Nephron (organoid): Measurements from ENCODE around the gene ACOXL.

Experiments used
- H3K27ac Mint-ChIP-seq, 3 experiments: 2 replicates each; pipeline ENCODE4 v1.8.0; 2020; ENCODE audit warnings: mixed read lengths in 3 of 3, mild to moderate bottlenecking in 2 of 3, moderate library complexity in 1 of 3
- H3K27me3 Mint-ChIP-seq: 2 replicates; pipeline ENCODE4 v1.8.0; 2021; ENCODE audit warnings: low read depth, mild to moderate bottlenecking, moderate library complexity, mixed read lengths
- H3K36me3 Mint-ChIP-seq: 2 replicates; pipeline ENCODE4 v1.8.0; 2020; ENCODE audit warnings: low read depth, mixed read lengths
- H3K4me1 Mint-ChIP-seq: 2 replicates; pipeline ENCODE4 v1.8.0; 2020; ENCODE audit warnings: mixed read lengths
- H3K4me3 Mint-ChIP-seq, 3 experiments: 2 replicates each; pipeline ENCODE4 v1.8.0; 2020; ENCODE audit warnings: mild to moderate bottlenecking in 3 of 3, mixed read lengths in 3 of 3, moderate library complexity in 2 of 3
- H3K9me3 Mint-ChIP-seq: 2 replicates; pipeline ENCODE4 v1.8.0; 2020; ENCODE audit warnings: mixed read lengths
- CTCF ChIP-seq, 3 experiments: fragments of 200-600 bp; sonication (generic); IDR thresholded peaks; one replicate each; pipeline ENCODE4 v1.5.0; 2021; ENCODE audit warnings: antibody characterized with exemption in 3 of 3; ENCODE audit not compliant: unreplicated experiment in 3 of 3

The ACOXL gene

DNA sequence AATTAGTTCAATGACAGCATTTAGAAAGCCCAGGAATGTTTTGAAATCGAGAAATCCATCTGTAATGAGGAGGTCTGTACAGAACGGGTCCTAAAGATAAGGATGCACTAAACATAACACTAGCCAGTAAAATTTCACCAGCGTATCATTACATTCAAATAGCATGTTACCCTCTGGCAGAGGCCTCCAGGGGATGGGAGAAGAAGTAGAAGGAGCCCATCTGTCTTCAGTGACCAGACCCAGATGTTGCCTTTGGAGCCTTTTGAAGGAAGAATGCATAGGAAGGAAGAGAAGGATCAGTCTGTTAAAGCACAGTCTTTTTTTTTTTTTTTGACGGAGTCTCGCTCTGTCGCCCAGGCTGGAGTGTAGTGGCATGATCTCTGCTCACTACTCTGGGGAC, 302.2 kb downstream of the ACOXL start:
- peak overlapping the region; percentile 26 to 66 (median 64) for H3K27ac Mint-ChIP-seq
- no peak overlapping the region for H3K4me3 Mint-ChIP-seq
- no peaks in the 10 kb centered on the region for H3K27me3 Mint-ChIP-seq
- TF ChIP-seq CTCF (IDR thresholded peaks at IDR 0.05; ENCODE audit: unreplicated experiment in 3 of 3) = no peak
- peaks cover 57% of the 10 kb centered on the region for H3K4me1 Mint-ChIP-seq
- no peaks in the 10 kb centered on the region for H3K9me3 Mint-ChIP-seq
- no peaks in the 10 kb centered on the region for H3K36me3 Mint-ChIP-seq

DNA sequence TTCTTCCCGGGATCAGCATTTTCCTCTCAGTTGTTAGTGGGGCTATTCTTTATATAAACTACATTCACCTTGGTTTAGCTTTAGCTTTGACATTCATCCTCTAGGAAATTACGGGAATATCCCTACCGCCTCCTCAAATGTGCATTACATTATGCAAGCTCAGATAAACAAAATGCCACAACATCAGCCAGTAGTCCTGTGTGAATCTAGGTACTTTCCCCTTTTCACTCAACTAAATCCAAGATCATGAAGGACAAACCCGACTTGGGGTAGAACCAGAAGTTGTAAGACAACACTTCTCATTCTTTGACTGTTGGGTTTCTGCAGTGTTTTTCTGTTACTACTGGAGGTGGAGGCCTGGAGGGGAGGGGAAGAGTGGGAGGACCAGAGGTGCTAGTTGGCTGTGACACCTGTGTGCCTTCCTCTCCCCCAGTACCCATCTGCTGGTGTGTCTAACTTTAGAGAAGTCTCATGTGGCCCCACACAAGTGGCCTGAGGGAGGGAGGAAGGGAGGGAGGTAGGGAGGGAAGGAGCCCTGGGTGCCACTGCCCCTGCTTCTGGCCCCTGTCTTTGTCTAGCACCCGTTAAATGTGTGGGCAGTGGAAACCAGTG, 303.6 kb downstream of the ACOXL start:
- no peak overlapping the region for H3K4me3 Mint-ChIP-seq

DNA sequence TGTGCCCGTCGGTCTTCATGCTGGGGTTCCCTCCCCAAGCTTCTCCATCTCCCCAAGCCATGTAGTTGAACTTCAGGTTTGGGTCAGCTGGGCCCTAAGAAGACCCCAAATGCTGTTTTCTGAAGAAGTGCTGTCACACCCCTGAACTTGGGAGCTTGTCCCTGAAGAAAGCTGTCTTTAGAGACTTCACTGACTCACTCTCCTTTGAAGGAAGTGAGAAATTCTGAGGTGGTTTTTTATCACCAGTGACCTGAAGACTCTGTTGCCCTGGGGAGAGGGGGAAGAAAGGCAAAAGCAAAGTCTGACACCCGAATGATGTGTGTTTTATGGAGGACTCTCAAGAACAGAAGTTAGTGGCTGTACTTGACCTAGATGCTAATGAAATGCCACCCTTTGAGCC, 304.8 kb downstream of the ACOXL start:
- no peak for TF ChIP-seq CTCF (IDR thresholded peaks at IDR 0.05; ENCODE audit: unreplicated experiment in 3 of 3)
- no peaks in the 10 kb centered on the region for H3K9me3 Mint-ChIP-seq
- peaks cover 6% of the 10 kb centered on the region for H3K27me3 Mint-ChIP-seq
- H3K4me3 Mint-ChIP-seq = no peak overlapping the region
- no peak overlapping the region for H3K27ac Mint-ChIP-seq
- H3K36me3 Mint-ChIP-seq = no peaks in the 10 kb centered on the region
- peaks cover 47% of the 10 kb centered on the region for H3K4me1 Mint-ChIP-seq

More for the DNA sequence above, 303.6 kb downstream of the ACOXL start:
- H3K27ac Mint-ChIP-seq = no peak overlapping the region
- no peak for TF ChIP-seq CTCF (IDR thresholded peaks at IDR 0.05; ENCODE audit: unreplicated experiment in 3 of 3)
- no peaks in the 10 kb centered on the region for H3K9me3 Mint-ChIP-seq
- H3K36me3 Mint-ChIP-seq = no peaks in the 10 kb centered on the region
- peaks cover 55% of the 10 kb centered on the region for H3K4me1 Mint-ChIP-seq
- H3K27me3 Mint-ChIP-seq = no peaks in the 10 kb centered on the region

DNA sequence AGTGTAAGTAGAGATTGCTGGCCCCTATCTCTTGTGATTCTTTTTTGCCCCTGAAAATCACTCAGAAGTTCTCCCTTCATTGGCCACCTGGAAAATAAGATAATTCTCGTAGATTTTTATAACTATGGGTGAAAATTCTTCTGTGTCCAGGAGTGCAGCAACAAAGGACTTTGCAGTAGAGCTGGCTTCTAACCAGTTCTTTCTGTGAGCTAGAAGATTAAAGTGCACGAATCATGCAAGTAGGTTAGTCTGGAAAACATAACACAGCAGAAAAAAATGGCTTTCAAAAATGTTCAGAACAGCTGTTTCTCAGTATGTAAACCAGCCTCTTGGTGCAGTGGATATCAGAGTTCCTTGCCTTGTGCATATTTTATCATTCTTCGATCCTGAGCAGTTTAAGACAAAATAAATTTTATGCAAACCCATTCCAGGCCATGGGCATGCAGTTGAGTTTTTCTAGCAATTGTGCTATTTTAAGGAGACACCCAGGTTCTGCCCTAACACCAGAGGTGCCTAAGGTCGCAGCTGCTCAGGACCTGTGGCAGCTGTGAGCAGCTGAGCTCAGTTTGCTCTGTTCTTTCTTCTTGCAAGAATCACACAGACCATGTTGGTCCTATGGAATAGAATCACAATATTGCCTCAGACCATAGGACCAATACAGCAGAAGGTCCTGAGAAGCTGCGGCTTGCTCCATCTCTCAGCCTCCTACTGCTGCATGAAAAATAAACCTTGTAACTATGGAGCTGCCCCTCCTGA, 307.4 kb downstream of the ACOXL start:
- TF ChIP-seq CTCF (IDR thresholded peaks at IDR 0.05; ENCODE audit: unreplicated experiment in 3 of 3) = no peak
- no peak overlapping the region for H3K4me3 Mint-ChIP-seq
- peaks cover 41% of the 10 kb centered on the region for H3K4me1 Mint-ChIP-seq
- peak overlapping the region; percentile 2 to 32 (median 22) for H3K27ac Mint-ChIP-seq
- peaks cover 12% of the 10 kb centered on the region for H3K27me3 Mint-ChIP-seq
- no peaks in the 10 kb centered on the region for H3K36me3 Mint-ChIP-seq
- H3K9me3 Mint-ChIP-seq = no peaks in the 10 kb centered on the region

DNA sequence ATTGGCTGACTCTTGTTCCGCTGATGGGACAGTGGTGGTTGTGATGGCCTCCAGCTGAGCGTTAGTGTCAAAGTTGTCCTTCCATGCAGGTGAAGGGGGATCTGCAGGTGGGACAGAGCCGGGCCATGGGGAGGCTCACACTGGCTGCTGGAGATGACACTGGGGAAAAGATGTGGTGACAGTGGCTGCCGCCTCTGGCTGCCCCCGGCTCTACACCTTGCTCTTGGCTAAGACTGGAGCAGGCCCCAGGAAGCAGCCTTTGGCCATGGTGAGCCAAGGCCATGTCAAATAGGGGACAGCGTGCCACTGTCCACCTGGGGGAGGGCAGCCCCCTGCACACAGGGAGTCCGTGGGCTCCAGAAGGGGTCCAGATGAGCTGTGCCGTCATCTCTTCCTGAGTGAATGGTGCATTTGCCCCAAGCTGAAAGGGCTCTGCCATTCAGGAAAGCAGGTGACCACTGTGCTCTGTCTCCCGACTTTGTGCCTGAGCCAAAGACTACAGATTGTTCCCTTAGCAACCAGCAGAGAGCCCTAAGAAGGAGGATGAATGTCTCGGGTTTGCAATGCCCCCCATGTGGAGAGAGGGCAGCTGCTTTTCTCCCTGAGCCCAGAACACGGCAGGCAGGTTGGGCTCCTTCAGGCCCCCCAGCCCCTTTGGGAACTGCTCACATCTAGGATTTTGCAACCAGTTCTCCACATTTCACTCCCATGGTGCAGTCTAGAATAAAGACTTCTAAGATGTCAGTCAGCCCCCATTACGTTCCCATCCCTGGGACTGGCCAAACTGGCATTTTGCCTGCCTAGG, 309.2 kb downstream of the ACOXL start:
- Mint-ChIP-seq H3K4me3 (no peak overlapping the region), H3K9me3 (no peaks in the 10 kb centered on the region), H3K27ac (no peak overlapping the region), H3K36me3 (no peaks in the 10 kb centered on the region), H3K4me1 (peaks cover 39% of the 10 kb centered on the region), H3K27me3 (peaks cover 12% of the 10 kb centered on the region)
- TF ChIP-seq CTCF (IDR thresholded peaks at IDR 0.05; ENCODE audit: unreplicated experiment in 3 of 3) = no peak
